Sigmoid colon (tissue), 4 donors: ENCODE data around the gene GLIS1.

Experiments
- CTCF ChIP-seq, 4 experiments: fragments of 450-650 bp in 3 of 4; fragments of 200-600 bp in 1 of 4; IDR thresholded peaks; one replicate each; pipeline ENCODE4 v1.5.1; 2016 to 2019; ENCODE audit warnings: antibody characterized with exemption in 4 of 4, mild to moderate bottlenecking in 3 of 4, moderate library complexity in 2 of 4
- POLR2AphosphoS5 ChIP-seq, 4 donors: sonication (generic); formaldehyde crosslinking; IDR thresholded peaks; one replicate each; pipeline ENCODE4 v1.6.1; 2017; ENCODE audit warnings: antibody characterized with exemption in 4 of 4

GRCh38 chr1:53500204-53501064 lies 238.5 kb downstream of the GLIS1 start:
- no peak for TF ChIP-seq CTCF (IDR thresholded peaks at IDR 0.05)
- TF ChIP-seq POLR2AphosphoS5 (IDR thresholded peaks at IDR 0.05): peak in 3 of 4 donors; percentile 57 to 69 (median 67)
